ENCODE results near the gene ALOX15.

The ALOX15 gene

DNA sequence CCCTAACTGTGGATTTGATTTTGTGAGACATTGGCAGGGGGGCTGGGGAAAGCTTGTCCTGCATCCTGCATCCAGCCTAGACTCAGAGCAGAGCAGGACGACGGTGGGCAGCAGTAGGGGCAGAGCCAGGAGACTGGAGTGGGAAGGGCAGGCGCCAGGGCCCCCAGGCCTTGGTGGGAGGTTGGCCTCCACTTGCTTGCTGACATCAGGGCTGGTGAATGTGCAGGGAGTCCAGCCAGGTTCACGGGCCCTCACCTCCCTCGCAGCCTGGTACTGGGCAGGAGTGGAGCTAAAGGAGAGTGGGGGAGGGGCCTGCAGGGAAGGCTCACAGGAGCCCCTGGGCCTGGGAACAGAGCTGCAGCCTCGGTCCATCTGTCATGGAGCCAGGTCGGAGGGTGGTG, 59.4 kb downstream of the ALOX15 start:
- H3K4me3 ChIP-seq (replicated peaks; ENCODE audit: low read depth, low read length), result no peak overlapping the region
- no peaks in the 10 kb centered on the region for H3K36me3 ChIP-seq (ENCODE audit: control insufficient read depth, insufficient read depth, low read length)
- DNase-seq (ENCODE audit: extremely low read depth, insufficient read length), result no peak
- H3K27me3 ChIP-seq (replicated peaks; ENCODE audit: control insufficient read depth, insufficient read depth, low read length), result peaks cover 5% of the 10 kb centered on the region
- TF ChIP-seq, protein P1, sequence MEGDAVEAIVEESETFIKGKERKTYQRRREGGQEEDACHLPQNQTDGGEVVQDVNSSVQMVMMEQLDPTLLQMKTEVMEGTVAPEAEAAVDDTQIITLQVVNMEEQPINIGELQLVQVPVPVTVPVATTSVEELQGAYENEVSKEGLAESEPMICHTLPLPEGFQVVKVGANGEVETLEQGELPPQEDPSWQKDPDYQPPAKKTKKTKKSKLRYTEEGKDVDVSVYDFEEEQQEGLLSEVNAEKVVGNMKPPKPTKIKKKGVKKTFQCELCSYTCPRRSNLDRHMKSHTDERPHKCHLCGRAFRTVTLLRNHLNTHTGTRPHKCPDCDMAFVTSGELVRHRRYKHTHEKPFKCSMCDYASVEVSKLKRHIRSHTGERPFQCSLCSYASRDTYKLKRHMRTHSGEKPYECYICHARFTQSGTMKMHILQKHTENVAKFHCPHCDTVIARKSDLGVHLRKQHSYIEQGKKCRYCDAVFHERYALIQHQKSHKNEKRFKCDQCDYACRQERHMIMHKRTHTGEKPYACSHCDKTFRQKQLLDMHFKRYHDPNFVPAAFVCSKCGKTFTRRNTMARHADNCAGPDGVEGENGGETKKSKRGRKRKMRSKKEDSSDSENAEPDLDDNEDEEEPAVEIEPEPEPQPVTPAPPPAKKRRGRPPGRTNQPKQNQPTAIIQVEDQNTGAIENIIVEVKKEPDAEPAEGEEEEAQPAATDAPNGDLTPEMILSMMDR (IDR thresholded peaks at IDR 0.05; ENCODE audit: insufficient read depth, low read length, poor library complexity, severe bottlenecking), result no peak
